GM12878 (cell line): Measurements from ENCODE around the gene TNIP3.

Experiments
- CUX1 ChIP-seq: IDR thresholded peaks from 2 replicates; pipeline ENCODE4 v1.6.1; 2012; ENCODE audit warnings: improper control_type of control experiment, low read depth, low read length; ENCODE audit not compliant: insufficient replicate concordance
- EGR1 ChIP-seq, 2 experiments: IDR thresholded peaks; 1 replicate in 1 of 2; 2 replicates in 1 of 2; pipeline ENCODE4 v1.6.1; 2011 to 2012; ENCODE audit warnings: low read depth in 2 of 2, low read length in 2 of 2, borderline replicate concordance in 1 of 2, mild to moderate bottlenecking in 1 of 2, moderate library complexity in 1 of 2
- EP300 ChIP-seq, 2 experiments: fragments of 150-350 bp in 1 of 2; IDR thresholded peaks; 2 replicates each; pipeline ENCODE4 v1.6.1; 2011 to 2012; ENCODE audit warnings: low read depth in 2 of 2, low read length in 2 of 2, borderline replicate concordance in 1 of 2, improper control_type of control experiment in 1 of 2, inconsistent platforms in 1 of 2; ENCODE audit not compliant: control insufficient read depth in 1 of 2
- EZH2 ChIP-seq: IDR thresholded peaks from 2 replicates; pipeline ENCODE4 v1.6.1; 2012; ENCODE audit warnings: low read depth, mild to moderate bottlenecking, control low read depth, inconsistent platforms, low read length, borderline replicate concordance; ENCODE audit not compliant: control insufficient read depth
- MAX ChIP-seq: IDR thresholded peaks from 2 replicates; pipeline ENCODE4 v1.6.1; 2012; ENCODE audit warnings: low read depth, low read length, improper control_type of control experiment
- MEF2B ChIP-seq: fragments of 450-650 bp; IDR thresholded peaks from 2 replicates; pipeline ENCODE4 v1.6.1; 2018; ENCODE audit warnings: mild to moderate bottlenecking, moderate library complexity; ENCODE audit not compliant: partially characterized antibody, poor library complexity, severe bottlenecking
- MXI1 ChIP-seq: fragments of 150-350 bp; IDR thresholded peaks from 2 replicates; pipeline ENCODE4 v1.6.1; 2011; ENCODE audit warnings: low read depth, mild to moderate bottlenecking, inconsistent platforms, low read length, improper control_type of control experiment
- NR2C1 ChIP-seq: fragments of 450-650 bp; IDR thresholded peaks from 2 replicates; pipeline ENCODE4 v1.6.1; 2017; ENCODE audit warnings: antibody characterized with exemption, mild to moderate bottlenecking, moderate library complexity
- PKNOX1 ChIP-seq: fragments of 450-650 bp; IDR thresholded peaks from 2 replicates; pipeline ENCODE4 v1.6.1; 2016; ENCODE audit warnings: mild to moderate bottlenecking
- POLR2A ChIP-seq: IDR thresholded peaks from 2 replicates; pipeline ENCODE4 v1.6.1; 2011; ENCODE audit warnings: low read depth, mild to moderate bottlenecking, low read length
- REST ChIP-seq: IDR thresholded peaks from 2 replicates; pipeline ENCODE4 v1.6.1; 2012; ENCODE audit warnings: mild to moderate bottlenecking, low read depth, low read length
- SRF ChIP-seq, 2 experiments: IDR thresholded peaks; 2 replicates each; pipeline ENCODE4 v1.6.1; 2011; ENCODE audit warnings: low read depth in 2 of 2, low read length in 2 of 2, mild to moderate bottlenecking in 1 of 2, moderate library complexity in 1 of 2
- TF ChIP-seq, protein P1 (sequence below), 3 experiments: IDR thresholded peaks in 2 of 3; conservative IDR thresholded peaks in 1 of 3; 2 replicates each; pipeline ENCODE4 v1.5.1; 2011; ENCODE audit warnings: low read depth in 3 of 3, low read length in 3 of 3, mild to moderate bottlenecking in 3 of 3, control low read depth in 2 of 3, moderate library complexity in 2 of 3, inconsistent platforms in 1 of 3, mixed read lengths in 1 of 3; ENCODE audit not compliant: control insufficient read depth in 2 of 3, insufficient read depth in 1 of 3; ENCODE audit errors: extremely low read depth in 1 of 3
- TF ChIP-seq, protein P2 (sequence below): IDR thresholded peaks from 2 replicates; pipeline ENCODE4 v1.6.1; 2011; ENCODE audit warnings: borderline replicate concordance, low read depth, mild to moderate bottlenecking, moderate library complexity, mixed read lengths, low read length; ENCODE audit not compliant: insufficient read depth; ENCODE audit errors: extremely low read length

DNA sequence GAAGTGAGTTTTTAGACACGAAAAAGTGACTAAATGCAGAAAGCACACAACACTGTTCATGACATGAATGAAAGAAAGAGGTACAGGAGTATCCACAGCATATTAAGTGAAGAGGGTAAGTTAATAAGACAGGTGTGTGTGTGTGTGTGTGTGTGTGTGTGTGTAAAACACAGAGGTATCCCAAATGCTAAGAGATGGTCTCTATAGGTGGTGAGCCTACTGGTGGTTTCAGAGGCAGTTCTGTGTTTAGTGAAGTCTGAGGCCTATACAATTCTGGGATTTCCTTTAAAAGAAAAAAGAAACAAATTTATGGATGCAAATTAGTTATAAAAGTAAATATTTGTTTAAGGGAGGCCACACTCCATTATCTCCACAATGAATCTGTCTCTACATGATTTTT lies 17.4 kb upstream of the TNIP3 start:
- no peak for TF ChIP-seq CUX1
- TF ChIP-seq, protein P1, sequence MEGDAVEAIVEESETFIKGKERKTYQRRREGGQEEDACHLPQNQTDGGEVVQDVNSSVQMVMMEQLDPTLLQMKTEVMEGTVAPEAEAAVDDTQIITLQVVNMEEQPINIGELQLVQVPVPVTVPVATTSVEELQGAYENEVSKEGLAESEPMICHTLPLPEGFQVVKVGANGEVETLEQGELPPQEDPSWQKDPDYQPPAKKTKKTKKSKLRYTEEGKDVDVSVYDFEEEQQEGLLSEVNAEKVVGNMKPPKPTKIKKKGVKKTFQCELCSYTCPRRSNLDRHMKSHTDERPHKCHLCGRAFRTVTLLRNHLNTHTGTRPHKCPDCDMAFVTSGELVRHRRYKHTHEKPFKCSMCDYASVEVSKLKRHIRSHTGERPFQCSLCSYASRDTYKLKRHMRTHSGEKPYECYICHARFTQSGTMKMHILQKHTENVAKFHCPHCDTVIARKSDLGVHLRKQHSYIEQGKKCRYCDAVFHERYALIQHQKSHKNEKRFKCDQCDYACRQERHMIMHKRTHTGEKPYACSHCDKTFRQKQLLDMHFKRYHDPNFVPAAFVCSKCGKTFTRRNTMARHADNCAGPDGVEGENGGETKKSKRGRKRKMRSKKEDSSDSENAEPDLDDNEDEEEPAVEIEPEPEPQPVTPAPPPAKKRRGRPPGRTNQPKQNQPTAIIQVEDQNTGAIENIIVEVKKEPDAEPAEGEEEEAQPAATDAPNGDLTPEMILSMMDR (IDR thresholded peaks at IDR 0.05 in 2 of 3, conservative IDR thresholded peaks at IDR 0.05 in 1 of 3; ENCODE audit: control insufficient read depth in 2 of 3, extremely low read depth in 1 of 3, insufficient read depth in 1 of 3, low read depth in 3 of 3, low read length in 3 of 3) = no peak
- no peak for TF ChIP-seq MXI1
- no peak for TF ChIP-seq MAX
- no peak for TF ChIP-seq EP300 (IDR thresholded peaks at IDR 0.05; ENCODE audit: borderline replicate concordance in 1 of 2, control insufficient read depth in 1 of 2, low read depth in 2 of 2, low read length in 2 of 2)
- TF ChIP-seq MEF2B = no peak
- TF ChIP-seq PKNOX1 = no peak
- no peak for TF ChIP-seq REST
- no peak for TF ChIP-seq POLR2A
- no peak for TF ChIP-seq SRF (IDR thresholded peaks at IDR 0.05; ENCODE audit: low read depth in 2 of 2, low read length in 2 of 2)
- no peak for TF ChIP-seq EZH2
- TF ChIP-seq NR2C1 = no peak
- TF ChIP-seq, protein P2, sequence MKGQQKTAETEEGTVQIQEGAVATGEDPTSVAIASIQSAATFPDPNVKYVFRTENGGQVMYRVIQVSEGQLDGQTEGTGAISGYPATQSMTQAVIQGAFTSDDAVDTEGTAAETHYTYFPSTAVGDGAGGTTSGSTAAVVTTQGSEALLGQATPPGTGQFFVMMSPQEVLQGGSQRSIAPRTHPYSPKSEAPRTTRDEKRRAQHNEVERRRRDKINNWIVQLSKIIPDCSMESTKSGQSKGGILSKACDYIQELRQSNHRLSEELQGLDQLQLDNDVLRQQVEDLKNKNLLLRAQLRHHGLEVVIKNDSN = no peak
- TF ChIP-seq EGR1 (IDR thresholded peaks at IDR 0.05; ENCODE audit: borderline replicate concordance in 1 of 2, low read depth in 2 of 2, low read length in 2 of 2) = no peak
